Measurements from ENCODE around the gene MESP2.

The MESP2 gene

GRCh38 chr15:89758283-89758682, 17.8 kb upstream of the MESP2 start:
- Histone ChIP-seq H2AFZ (ENCODE audit: low read length) (no peak overlapping the region), H3F3A (ENCODE audit: insufficient read depth, low read length) (no peaks in the 10 kb centered on the region), H3K27me3 (ENCODE audit: insufficient read depth, low read length) (peaks cover 7% of the 10 kb centered on the region; the same call in 1 of the 2 replicates), H3K9me3 (ENCODE audit: low read length) (no peaks in the 10 kb centered on the region), H3K36me3 (ENCODE audit: insufficient read depth, low read length) (no peaks in the 10 kb centered on the region), H3K4me2 (ENCODE audit: low read length) (no peak overlapping the region), H3K9ac (ENCODE audit: low read length) (no peak overlapping the region), H3K4me3 (ENCODE audit: low read depth, low read length, poor library complexity, severe bottlenecking) (no peak overlapping the region), H3K9me2 (ENCODE audit: low read depth, low read length) (no peaks in the 10 kb centered on the region), H4K20me1 (ENCODE audit: insufficient read depth, low read length) (no peaks in the 10 kb centered on the region), H3K79me2 (ENCODE audit: insufficient read depth, low read length) (no peaks in the 10 kb centered on the region), H3K27ac (ENCODE audit: low read depth, low read length, poor library complexity, severe bottlenecking) (no peak overlapping the region), H3K4me1 (ENCODE audit: insufficient read depth, low read length, severe bottlenecking) (no peaks in the 10 kb centered on the region)
- no peak for TF ChIP-seq EZH2 (IDR thresholded peaks at IDR 0.05; ENCODE audit: borderline replicate concordance, low read length)
- TF ChIP-seq CTCF (IDR thresholded peaks at IDR 0.05; ENCODE audit: low read length) = no peak

GRCh38 chr15:89758981-89759380, 17.2 kb upstream of the MESP2 start:
- Histone ChIP-seq H2AFZ (ENCODE audit: low read length) (no peak overlapping the region), H3K9me2 (ENCODE audit: low read depth, low read length) (no peaks in the 10 kb centered on the region), H3K4me1 (ENCODE audit: insufficient read depth, low read length, severe bottlenecking) (no peaks in the 10 kb centered on the region), H3K36me3 (ENCODE audit: insufficient read depth, low read length) (no peaks in the 10 kb centered on the region), H3K79me2 (ENCODE audit: insufficient read depth, low read length) (no peaks in the 10 kb centered on the region), H3K4me3 (ENCODE audit: low read depth, low read length, poor library complexity, severe bottlenecking) (no peak overlapping the region), H3K27ac (ENCODE audit: low read depth, low read length, poor library complexity, severe bottlenecking) (no peak overlapping the region), H3K9ac (ENCODE audit: low read length) (no peak overlapping the region), H4K20me1 (ENCODE audit: insufficient read depth, low read length) (no peaks in the 10 kb centered on the region), H3K9me3 (ENCODE audit: low read length) (no peaks in the 10 kb centered on the region), H3K4me2 (ENCODE audit: low read length) (no peak overlapping the region), H3K27me3 (ENCODE audit: insufficient read depth, low read length) (peaks cover 7% of the 10 kb centered on the region; the same call in 1 of the 2 replicates), H3F3A (ENCODE audit: insufficient read depth, low read length) (no peaks in the 10 kb centered on the region)
- TF ChIP-seq CTCF (IDR thresholded peaks at IDR 0.05; ENCODE audit: low read length) (no peak), EZH2 (IDR thresholded peaks at IDR 0.05; ENCODE audit: borderline replicate concordance, low read length) (no peak)

GRCh38 chr15:89759835-89760234, 16.3 kb upstream of the MESP2 start:
- H3K9ac ChIP-seq (ENCODE audit: low read length) = no peak overlapping the region
- no peaks in the 10 kb centered on the region for H4K20me1 ChIP-seq (ENCODE audit: insufficient read depth, low read length)
- H3K27me3 ChIP-seq (ENCODE audit: insufficient read depth, low read length) = peaks cover 7% of the 10 kb centered on the region; the same call in 1 of the 2 replicates
- no peaks in the 10 kb centered on the region for H3K36me3 ChIP-seq (ENCODE audit: insufficient read depth, low read length)
- H3K4me2 ChIP-seq (ENCODE audit: low read length) = no peak overlapping the region
- TF ChIP-seq EZH2 (IDR thresholded peaks at IDR 0.05; ENCODE audit: borderline replicate concordance, low read length) = no peak
- no peak for TF ChIP-seq CTCF (IDR thresholded peaks at IDR 0.05; ENCODE audit: low read length)
- H3K4me3 ChIP-seq (ENCODE audit: low read depth, low read length, poor library complexity, severe bottlenecking) = no peak overlapping the region
- no peak overlapping the region for H3K27ac ChIP-seq (ENCODE audit: low read depth, low read length, poor library complexity, severe bottlenecking)
- H3K79me2 ChIP-seq (ENCODE audit: insufficient read depth, low read length) = no peaks in the 10 kb centered on the region
- no peak overlapping the region for H2AFZ ChIP-seq (ENCODE audit: low read length)
- no peaks in the 10 kb centered on the region for H3K4me1 ChIP-seq (ENCODE audit: insufficient read depth, low read length, severe bottlenecking)
- no peaks in the 10 kb centered on the region for H3K9me2 ChIP-seq (ENCODE audit: low read depth, low read length)
- no peaks in the 10 kb centered on the region for H3K9me3 ChIP-seq (ENCODE audit: low read length)
- no peaks in the 10 kb centered on the region for H3F3A ChIP-seq (ENCODE audit: insufficient read depth, low read length)

All from OCI-LY1 (cell line).